Thyroid gland (tissue), 4 donors: ENCODE results near the gene SMARCAD1.

Experiments
- CTCF ChIP-seq, 6 experiments: fragments of 200-600 bp in 3 of 6; fragments of 450-650 bp in 3 of 6; sonication (generic) in 3 of 6; IDR thresholded peaks; one replicate each; pipeline ENCODE4 v1.5.1; 2016 to 2019; ENCODE audit warnings: antibody characterized with exemption in 6 of 6, mild to moderate bottlenecking in 2 of 6, inconsistent platforms in 1 of 6, moderate library complexity in 1 of 6
- POLR2A ChIP-seq, 2 donors: fragments of 450-650 bp; IDR thresholded peaks; one replicate each; pipeline ENCODE4 v1.6.1; 2017; ENCODE audit warnings: antibody characterized with exemption in 2 of 2, mild to moderate bottlenecking in 2 of 2, moderate library complexity in 1 of 2

GRCh38 chr4:94226763-94227162 lies 19.1 kb downstream of the SMARCAD1 start:
- no peak for TF ChIP-seq POLR2A (IDR thresholded peaks at IDR 0.05)
- no peak for TF ChIP-seq CTCF (IDR thresholded peaks at IDR 0.05)
